HL-60 (cell line): ENCODE results near the gene GRIP2.

Source experiments
- POLR2AphosphoS5 ChIP-seq: IDR thresholded peaks from 2 replicates; pipeline ENCODE4 v1.6.1; 2012; ENCODE audit warnings: low read depth
- TF ChIP-seq, protein P1 (sequence below): IDR thresholded peaks from one replicate; pipeline ENCODE4 v1.5.1; 2011; ENCODE audit warnings: low read length, control low read depth, inconsistent platforms; ENCODE audit not compliant: insufficient read depth

DNA sequence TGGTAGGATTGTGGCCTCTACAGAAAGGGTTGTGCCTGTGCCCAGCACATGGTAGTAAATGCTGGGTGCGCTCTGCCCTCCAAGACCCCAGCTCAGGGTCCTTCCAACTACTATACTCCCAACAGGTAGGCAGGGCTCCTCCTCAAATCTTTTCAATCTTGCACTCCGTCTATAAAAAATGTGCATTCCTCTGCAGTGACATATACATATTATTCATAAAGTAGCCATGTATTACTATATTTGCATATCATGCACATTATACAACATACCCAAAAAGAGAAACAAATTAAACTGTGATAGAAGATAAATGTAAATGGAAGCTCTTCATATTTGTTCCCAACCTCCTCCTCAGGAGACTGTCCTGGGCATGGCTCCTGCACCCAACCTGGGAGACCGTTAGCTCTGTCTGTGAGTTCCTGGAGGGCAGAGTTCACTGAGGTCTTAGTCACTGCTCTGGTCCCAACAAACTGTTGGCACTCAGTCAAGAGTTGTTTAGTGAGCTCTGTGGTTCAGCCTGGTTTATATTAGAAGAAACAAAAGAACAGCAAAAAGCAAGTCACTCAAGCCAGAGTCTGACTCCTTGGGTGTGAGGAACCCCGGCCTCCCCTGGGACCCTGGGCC, 47.7 kb upstream of the GRIP2 start:
- no peak for TF ChIP-seq POLR2AphosphoS5
- TF ChIP-seq, protein P1, sequence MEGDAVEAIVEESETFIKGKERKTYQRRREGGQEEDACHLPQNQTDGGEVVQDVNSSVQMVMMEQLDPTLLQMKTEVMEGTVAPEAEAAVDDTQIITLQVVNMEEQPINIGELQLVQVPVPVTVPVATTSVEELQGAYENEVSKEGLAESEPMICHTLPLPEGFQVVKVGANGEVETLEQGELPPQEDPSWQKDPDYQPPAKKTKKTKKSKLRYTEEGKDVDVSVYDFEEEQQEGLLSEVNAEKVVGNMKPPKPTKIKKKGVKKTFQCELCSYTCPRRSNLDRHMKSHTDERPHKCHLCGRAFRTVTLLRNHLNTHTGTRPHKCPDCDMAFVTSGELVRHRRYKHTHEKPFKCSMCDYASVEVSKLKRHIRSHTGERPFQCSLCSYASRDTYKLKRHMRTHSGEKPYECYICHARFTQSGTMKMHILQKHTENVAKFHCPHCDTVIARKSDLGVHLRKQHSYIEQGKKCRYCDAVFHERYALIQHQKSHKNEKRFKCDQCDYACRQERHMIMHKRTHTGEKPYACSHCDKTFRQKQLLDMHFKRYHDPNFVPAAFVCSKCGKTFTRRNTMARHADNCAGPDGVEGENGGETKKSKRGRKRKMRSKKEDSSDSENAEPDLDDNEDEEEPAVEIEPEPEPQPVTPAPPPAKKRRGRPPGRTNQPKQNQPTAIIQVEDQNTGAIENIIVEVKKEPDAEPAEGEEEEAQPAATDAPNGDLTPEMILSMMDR = no peak
